NB4 (cell line): ENCODE measurements around the gene TMEM19.
"Not testable (repeated sequence)": the region's sequence is repeated elsewhere in the genome, so short reads cannot be mapped to it uniquely, and the experiment has no call there.

Experiments
- CTCF ChIP-seq: IDR thresholded peaks from one replicate; pipeline ENCODE4 v1.5.1; 2012; ENCODE audit warnings: low read depth, low read length
- POLR2A ChIP-seq: IDR thresholded peaks from 2 replicates; pipeline ENCODE4 v1.6.1; 2011; ENCODE audit warnings: mild to moderate bottlenecking; ENCODE audit not compliant: insufficient read length; ENCODE audit errors: extremely low read depth

DNA sequence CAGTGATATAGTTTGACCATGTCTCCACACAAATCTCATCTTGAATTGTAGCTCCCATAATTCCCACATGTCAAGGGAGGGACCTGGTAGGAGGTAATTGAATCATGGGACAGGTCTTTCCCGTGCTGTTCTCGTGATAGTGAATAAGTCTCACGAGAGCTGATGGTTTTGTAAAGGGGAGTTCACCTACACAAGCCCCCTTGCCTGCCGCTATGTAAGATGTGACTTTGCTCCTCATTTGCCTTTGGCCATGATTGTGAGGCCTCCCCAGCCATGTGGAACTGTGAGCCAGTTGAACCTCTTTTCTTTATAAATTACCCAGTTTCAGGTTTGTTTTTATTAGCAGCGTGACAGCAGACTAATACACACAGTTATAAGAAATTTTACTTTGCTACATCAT, 7.8 kb downstream of the TMEM19 start:
- not testable (repeated sequence) for TF ChIP-seq CTCF, POLR2A
